NCI-H1092 (cell line): ENCODE results near the gene ARHGEF28.

ENCODE experiments used
- DNase-seq: peaks from one replicate; lab custom pipeline; 2025; lab: John Stamatoyannopoulos, UW

ARHGEF28 gene

GRCh38 chr5:73906277-73906676, 280.3 kb downstream of the ARHGEF28 start:
- DNase-seq = no peak

GRCh38 chr5:73907164-73907563, 281.2 kb downstream of the ARHGEF28 start:
- DNase-seq = no peak

GRCh38 chr5:73908395-73908794, 282.4 kb downstream of the ARHGEF28 start:
- no peak for DNase-seq

- no peak for DNase-seq
These were observed 282.9 kb downstream of the ARHGEF28 start for GRCh38 chr5:73908846-73909245.

DNA sequence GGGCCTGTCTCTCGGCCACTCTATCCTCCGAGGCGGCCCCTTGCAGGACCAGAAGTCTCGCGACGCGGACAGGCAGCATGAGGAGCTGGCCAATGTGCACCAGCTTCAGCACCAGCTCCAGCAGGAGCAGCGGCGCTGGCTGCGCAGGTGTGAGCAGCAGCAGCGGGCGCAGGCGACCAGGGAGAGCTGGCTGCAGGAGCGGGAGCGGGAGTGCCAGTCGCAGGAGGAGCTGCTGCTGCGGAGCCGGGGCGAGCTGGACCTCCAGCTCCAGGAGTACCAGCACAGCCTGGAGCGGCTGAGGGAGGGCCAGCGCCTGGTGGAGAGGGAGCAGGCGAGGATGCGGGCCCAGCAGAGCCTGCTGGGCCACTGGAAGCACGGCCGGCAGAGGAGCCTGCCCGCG, 283.5 kb downstream of the ARHGEF28 start:
- no peak for DNase-seq

DNA sequence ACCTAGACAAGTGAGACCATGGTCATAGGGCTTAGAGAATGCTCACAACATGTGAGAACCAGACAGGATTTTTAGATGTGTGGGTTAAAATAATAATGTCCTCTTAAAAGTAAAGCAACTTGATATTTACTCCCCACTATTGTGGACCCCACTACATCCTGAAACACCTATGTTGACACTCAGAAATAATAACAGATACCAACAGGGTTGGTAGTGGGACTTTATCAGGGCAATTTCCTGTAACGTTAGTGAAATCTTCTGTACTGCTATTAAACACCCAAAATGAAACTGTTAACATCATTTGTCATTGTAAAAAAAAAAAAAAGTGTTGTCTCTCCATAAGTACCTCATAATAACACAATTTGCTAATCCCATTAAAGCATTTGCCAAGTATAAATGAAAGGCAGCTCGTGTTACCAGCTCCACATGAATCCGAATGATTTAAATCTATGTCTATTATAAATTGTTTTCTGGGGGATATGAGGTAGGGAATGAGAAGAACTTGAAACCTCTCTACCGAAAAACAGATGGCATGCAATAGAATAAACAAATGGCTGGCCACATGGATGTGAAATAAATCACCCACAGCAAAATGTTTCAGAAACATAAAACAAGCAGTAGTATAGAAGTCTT, 285.9 kb downstream of the ARHGEF28 start:
- DNase-seq = peak; percentile 44

DNA sequence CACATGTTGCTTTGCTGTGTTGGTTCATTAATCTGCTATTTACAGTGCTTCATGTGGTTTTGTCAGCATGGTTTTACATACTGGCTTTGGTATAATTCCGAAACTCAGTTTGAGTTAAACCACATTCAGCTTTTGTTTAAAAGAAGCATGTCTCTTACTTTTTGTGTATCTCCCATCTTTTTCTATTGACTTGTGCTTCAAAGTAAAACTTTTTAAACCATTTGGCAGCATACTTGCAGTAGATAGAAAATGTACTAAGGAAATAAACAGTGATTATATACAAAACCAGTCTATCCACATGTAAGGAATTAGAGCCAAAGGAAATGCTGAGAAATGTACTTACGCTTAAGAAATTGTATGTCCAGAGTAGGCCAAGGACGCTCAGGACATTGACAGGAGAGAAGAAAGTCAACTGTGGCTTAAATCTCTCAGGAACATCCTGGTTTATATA, 286.9 kb downstream of the ARHGEF28 start:
- DNase-seq = no peak

GRCh38 chr5:73913971-73914370, 288.0 kb downstream of the ARHGEF28 start:
- DNase-seq = no peak

GRCh38 chr5:73915345-73915744, 289.3 kb downstream of the ARHGEF28 start:
- no peak for DNase-seq

DNA sequence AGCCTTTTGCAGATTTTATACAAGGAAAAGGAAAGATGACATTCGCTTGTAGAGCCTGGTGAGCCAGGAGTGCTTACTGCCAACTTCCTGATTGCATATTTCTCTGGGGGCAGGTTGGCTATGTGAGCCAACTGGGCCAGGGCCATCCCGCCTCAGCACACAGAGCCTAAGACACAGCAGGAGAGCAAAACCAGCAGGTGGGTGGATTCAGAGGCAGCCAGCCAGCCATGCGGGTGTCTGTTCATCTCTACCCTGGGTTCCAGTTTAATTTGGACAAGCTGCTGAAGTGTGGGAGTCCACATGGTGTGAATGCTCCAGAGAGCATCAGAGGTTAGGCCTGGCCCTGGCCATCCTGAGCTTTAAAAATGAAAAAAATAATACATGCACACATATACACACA, 291.4 kb downstream of the ARHGEF28 start:
- peak; percentile 83 for DNase-seq

- DNase-seq = no peak
These were observed 291.9 kb downstream of the ARHGEF28 start for GRCh38 chr5:73917891-73918290.

DNA sequence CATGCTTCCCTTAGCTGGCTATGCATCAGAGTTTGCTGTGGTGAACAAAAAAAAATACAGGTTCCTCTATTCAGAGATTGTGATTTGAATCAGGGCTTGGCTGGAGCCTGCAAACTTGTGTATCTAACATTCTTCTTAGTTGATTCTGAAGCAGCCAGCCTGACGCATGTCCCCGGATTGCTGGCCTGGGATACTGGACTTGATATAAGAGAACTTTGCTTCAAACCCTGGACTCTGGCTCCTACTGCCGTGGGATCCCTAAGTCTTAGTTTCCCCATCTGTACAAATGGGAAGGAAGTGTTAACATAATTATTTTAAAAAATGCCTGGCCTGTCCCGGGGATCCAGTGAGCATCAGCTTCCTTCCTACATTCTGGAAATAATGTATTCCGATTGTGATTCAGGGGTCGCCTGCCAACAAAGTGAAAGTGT, 292.8 kb downstream of the ARHGEF28 start:
- no peak for DNase-seq

GRCh38 chr5:73921741-73922140, 295.7 kb downstream of the ARHGEF28 start:
- DNase-seq = no peak

GRCh38 chr5:73922224-73922623, 296.2 kb downstream of the ARHGEF28 start:
- no peak for DNase-seq

GRCh38 chr5:73922875-73923557, 297.0 kb downstream of the ARHGEF28 start:
- DNase-seq = no peak

DNA sequence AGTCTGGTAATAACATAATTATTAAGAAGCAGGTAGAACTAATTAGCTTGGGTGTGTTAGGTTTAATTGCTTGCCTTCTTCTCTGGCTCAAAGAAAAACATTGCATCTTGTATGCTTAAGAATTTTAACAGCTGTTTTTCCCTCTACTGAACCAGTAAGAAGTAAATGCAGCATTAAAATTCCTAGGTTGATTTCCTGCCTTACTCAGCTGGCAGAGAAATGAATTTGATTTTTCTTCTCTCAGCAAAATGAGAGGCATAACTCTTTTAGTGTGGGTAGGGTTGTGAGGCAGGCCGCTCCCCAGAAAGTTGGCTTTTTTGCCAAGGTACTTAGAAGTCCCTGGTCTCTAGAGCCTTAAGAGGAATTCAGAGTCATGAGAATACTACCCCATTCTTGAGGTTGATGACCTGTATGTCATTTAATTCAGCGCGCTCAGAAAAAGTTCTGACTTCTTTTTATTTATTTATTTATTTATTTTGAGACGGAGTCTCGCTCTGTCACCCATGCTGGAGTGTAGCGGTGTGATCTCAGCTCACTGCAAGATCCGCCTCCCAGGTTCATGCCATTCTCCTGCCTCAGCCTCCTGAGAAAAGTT, 302.6 kb downstream of the ARHGEF28 start:
- DNase-seq = no peak

- no peak for DNase-seq
These were observed 309.7 kb downstream of the ARHGEF28 start for GRCh38 chr5:73935719-73936118.

- no peak for DNase-seq
These were observed 312.4 kb downstream of the ARHGEF28 start for GRCh38 chr5:73938280-73938937.

DNA sequence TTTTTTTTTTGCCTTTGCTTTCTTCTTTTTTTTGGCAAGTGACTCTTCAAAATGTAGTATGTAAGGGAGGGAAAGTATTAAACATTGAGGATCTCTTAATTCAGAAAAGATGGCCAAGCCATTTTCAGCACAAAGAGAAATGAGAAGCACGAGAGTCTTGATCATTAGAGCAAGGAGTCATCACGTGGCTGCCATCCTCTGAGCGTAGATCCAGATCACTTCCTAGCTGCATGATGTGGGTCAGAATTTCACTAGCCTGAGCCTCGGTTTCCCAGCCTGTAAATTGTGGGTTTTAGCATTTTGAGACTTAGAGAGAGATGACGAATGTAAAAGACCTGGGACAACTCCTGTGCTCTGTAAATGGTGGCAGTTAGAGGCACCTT, 312.9 kb downstream of the ARHGEF28 start:
- DNase-seq = no peak

- no peak for DNase-seq
These were observed 313.6 kb downstream of the ARHGEF28 start for GRCh38 chr5:73939557-73939956.

DNA sequence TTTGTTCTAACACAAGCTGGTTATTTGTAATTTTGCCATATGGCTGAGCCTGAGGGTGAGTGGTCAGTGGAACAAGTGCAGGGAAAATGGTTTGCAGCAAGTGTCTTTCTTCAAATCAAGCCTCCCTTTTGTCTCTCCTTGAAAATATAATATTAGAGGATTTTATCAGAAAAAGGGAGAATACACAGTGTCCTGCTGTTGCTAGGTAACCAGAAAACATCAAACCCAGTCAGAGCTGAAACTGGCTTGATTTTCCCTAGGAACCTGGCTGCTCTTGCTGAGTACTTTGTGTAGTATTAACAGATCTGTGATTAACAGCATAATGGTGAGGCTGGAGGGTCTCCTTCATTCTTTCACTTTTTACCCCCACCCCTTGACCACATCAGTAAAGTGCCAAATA, 314.0 kb downstream of the ARHGEF28 start:
- DNase-seq = no peak

DNA sequence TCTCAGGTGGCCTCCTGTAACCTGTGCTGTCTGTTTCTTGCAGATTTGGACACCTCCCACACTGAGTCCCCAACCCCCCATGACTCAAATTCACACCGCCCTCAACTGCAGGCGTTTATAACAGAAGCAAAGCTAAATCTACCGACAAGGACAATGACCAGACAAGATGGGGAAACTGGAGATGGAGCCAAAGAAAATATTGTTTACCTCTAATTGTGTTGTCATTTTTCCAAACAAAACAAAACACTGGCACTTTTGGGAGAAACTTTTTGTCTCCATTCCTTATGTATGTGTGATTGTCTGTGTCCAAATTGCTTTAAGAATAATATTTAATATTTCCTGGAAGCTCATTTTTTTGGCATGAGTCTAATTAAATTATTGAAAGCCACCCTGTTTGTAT, 314.8 kb downstream of the ARHGEF28 start:
- DNase-seq = no peak

DNA sequence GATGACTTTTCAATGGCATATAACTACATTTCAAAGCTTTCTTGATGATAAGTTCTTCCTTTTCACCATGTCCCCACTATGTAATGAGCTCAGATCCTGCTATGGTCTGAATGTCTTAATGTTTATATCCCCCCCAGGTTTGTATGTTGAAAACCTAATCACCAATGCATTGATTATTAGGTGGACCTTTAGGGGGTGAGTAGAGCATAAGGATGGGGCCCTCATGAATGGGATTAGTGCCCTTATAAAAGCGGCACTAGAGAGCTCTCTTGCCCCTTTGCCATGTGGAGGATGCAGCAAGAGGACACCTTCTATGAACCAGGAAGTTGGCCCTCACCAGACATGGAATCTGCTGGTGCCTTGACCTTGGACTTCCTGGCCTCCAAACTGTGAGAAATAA, 316.8 kb downstream of the ARHGEF28 start:
- no peak for DNase-seq
